ENCODE data around the gene CDT1. TPM values are rescaled to one million over a fixed set of nuclear protein-coding genes. Genes with fewer than 3 reads are reported as not detected.

The CDT1 gene
- total RNA-seq, 1 experiment from 2014 or later: 154 TPM

- no peak for TF ChIP-seq ZNF512 (CRISPR knock-in tag; IDR thresholded peaks at IDR 0.05; ENCODE audit: borderline replicate concordance)
- TF ChIP-seq ZNF121 (CRISPR knock-in tag; IDR thresholded peaks at IDR 0.05): no peak
- TF ChIP-seq OVOL2 (CRISPR knock-in tag; IDR thresholded peaks at IDR 0.05; ENCODE audit: borderline replicate concordance): no peak
- TF ChIP-seq ATF1 (CRISPR knock-in tag; IDR thresholded peaks at IDR 0.05): no peak
- no peak for TF ChIP-seq MAX (CRISPR knock-in tag; IDR thresholded peaks at IDR 0.05)
- TF ChIP-seq ZBTB43 (CRISPR knock-in tag; IDR thresholded peaks at IDR 0.05): no peak
- TF ChIP-seq ZSCAN18 (CRISPR knock-in tag; IDR thresholded peaks at IDR 0.05): no peak
- TF ChIP-seq EMX1 (CRISPR knock-in tag; IDR thresholded peaks at IDR 0.05): no peak
- no peak for TF ChIP-seq PRDM15 (CRISPR knock-in tag; IDR thresholded peaks at IDR 0.05)
- TF ChIP-seq USF1 (CRISPR knock-in tag; IDR thresholded peaks at IDR 0.05): no peak
- no peak for TF ChIP-seq FOXK1 (CRISPR knock-in tag; IDR thresholded peaks at IDR 0.05)
- TF ChIP-seq ZNF396 (CRISPR knock-in tag; IDR thresholded peaks at IDR 0.05; ENCODE audit: borderline replicate concordance): no peak
- no peak for TF ChIP-seq NFATC4 (CRISPR knock-in tag; IDR thresholded peaks at IDR 0.05)
- no peak for TF ChIP-seq ERG (CRISPR knock-in tag; IDR thresholded peaks at IDR 0.05)
- TF ChIP-seq IRF1 (CRISPR knock-in tag; IDR thresholded peaks at IDR 0.05): no peak
- no peak for TF ChIP-seq IRF2 (CRISPR knock-in tag; IDR thresholded peaks at IDR 0.05; ENCODE audit: borderline replicate concordance, low read depth)
- no peak for TF ChIP-seq AFF4 (CRISPR knock-in tag; IDR thresholded peaks at IDR 0.05; ENCODE audit: borderline replicate concordance)
- TF ChIP-seq ATF2 (CRISPR knock-in tag; IDR thresholded peaks at IDR 0.05; ENCODE audit: borderline replicate concordance, low read depth): no peak
- no peak for TF ChIP-seq NFE2L1 (CRISPR knock-in tag; IDR thresholded peaks at IDR 0.05)
- no peak for TF ChIP-seq ZNF317 (CRISPR knock-in tag; IDR thresholded peaks at IDR 0.05; ENCODE audit: borderline replicate concordance, low read depth)
- DNase-seq (ENCODE audit: low spot score) (no peak), ATAC-seq (no peak)
- no peaks in the 10 kb centered on the region for H3K27me3 Mint-ChIP-seq (ENCODE audit: low read depth)
- POLR2A ChIA-PET: no interaction called here
- H3K36me3 Mint-ChIP-seq: no peaks in the 10 kb centered on the region
- no peak overlapping the region for H3K27ac Mint-ChIP-seq
- no peaks in the 10 kb centered on the region for H3K9me3 Mint-ChIP-seq
- CTCF ChIA-PET: interaction anchor here (1.4 kb wide), 1 partner anchor 345 kb away, joined by 3 read pairs; no protein-coding TSS in a partner anchor
- no peaks in the 10 kb centered on the region for H3K4me1 Mint-ChIP-seq
- H3K4me3 Mint-ChIP-seq: no peak overlapping the region
These were observed 18.9 kb downstream of the CDT1 start for GRCh38 chr16:88822281-88823040.

Data from WTC11 (cell line).